Measurements from ENCODE around the gene TNS1. TPM values are rescaled to one million over a fixed set of nuclear protein-coding genes. Genes with fewer than 3 reads are reported as not detected.

Gene TNS1
- total RNA-seq, 1 donor = 48.9 TPM

GRCh38 chr2:218031771-218032257 is 29.0 kb upstream of the TNS1 start:
- DNase-seq (ENCODE audit: insufficient read length, low spot score, missing footprints) = peak; percentile 69
- H3K79me2 ChIP-seq (ENCODE audit: insufficient read depth, low read length) = no peaks in the 10 kb centered on the region
- H3K4me2 ChIP-seq (ENCODE audit: insufficient read depth, low read length) = no peak overlapping the region
- no peaks in the 10 kb centered on the region for H3K4me1 ChIP-seq (ENCODE audit: insufficient read depth, low read length)
- no peaks in the 10 kb centered on the region for H3K36me3 ChIP-seq (ENCODE audit: insufficient read depth, low read length)
- no peak overlapping the region for H2AFZ ChIP-seq (ENCODE audit: low read length)
- peaks cover 26% of the 10 kb centered on the region for H3K27me3 ChIP-seq (ENCODE audit: insufficient read depth, low read length)
- TF ChIP-seq CTCF (IDR thresholded peaks at IDR 0.05; ENCODE audit: extremely low read depth, low read depth, low read length) = no peak
- H3K9me3 ChIP-seq (ENCODE audit: low read depth, low read length) = no peaks in the 10 kb centered on the region
- no peak overlapping the region for H3K4me3 ChIP-seq (ENCODE audit: insufficient read depth, low read length)
- no peak overlapping the region for H3K27ac ChIP-seq (ENCODE audit: low read depth, low read length)
- no peaks in the 10 kb centered on the region for H4K20me1 ChIP-seq (ENCODE audit: insufficient read depth, low read length)

GRCh38 chr2:218031261-218031660 is 28.5 kb upstream of the TNS1 start:
- no peaks in the 10 kb centered on the region for H3K9me3 ChIP-seq (ENCODE audit: low read depth, low read length)
- peaks cover 22% of the 10 kb centered on the region for H3K27me3 ChIP-seq (ENCODE audit: insufficient read depth, low read length)
- H3K79me2 ChIP-seq (ENCODE audit: insufficient read depth, low read length) = no peaks in the 10 kb centered on the region
- no peak for DNase-seq (ENCODE audit: insufficient read length, low spot score, missing footprints)
- no peak overlapping the region for H2AFZ ChIP-seq (ENCODE audit: low read length)
- H3K4me3 ChIP-seq (ENCODE audit: insufficient read depth, low read length) = no peak overlapping the region
- H4K20me1 ChIP-seq (ENCODE audit: insufficient read depth, low read length) = no peaks in the 10 kb centered on the region
- no peak overlapping the region for H3K27ac ChIP-seq (ENCODE audit: low read depth, low read length)
- no peak overlapping the region for H3K4me2 ChIP-seq (ENCODE audit: insufficient read depth, low read length)
- H3K36me3 ChIP-seq (ENCODE audit: insufficient read depth, low read length) = no peaks in the 10 kb centered on the region
- TF ChIP-seq CTCF (IDR thresholded peaks at IDR 0.05; ENCODE audit: extremely low read depth, low read depth, low read length) = no peak
- no peaks in the 10 kb centered on the region for H3K4me1 ChIP-seq (ENCODE audit: insufficient read depth, low read length)

- no peaks in the 10 kb centered on the region for H3K4me1 ChIP-seq (ENCODE audit: insufficient read depth, low read length)
- H3K9me3 ChIP-seq (ENCODE audit: low read depth, low read length) = no peaks in the 10 kb centered on the region
- H3K4me2 ChIP-seq (ENCODE audit: insufficient read depth, low read length) = no peak overlapping the region
- H3K4me3 ChIP-seq (ENCODE audit: insufficient read depth, low read length) = no peak overlapping the region
- peaks cover 16% of the 10 kb centered on the region for H3K27me3 ChIP-seq (ENCODE audit: insufficient read depth, low read length)
- H3K36me3 ChIP-seq (ENCODE audit: insufficient read depth, low read length) = no peaks in the 10 kb centered on the region
- TF ChIP-seq CTCF (IDR thresholded peaks at IDR 0.05; ENCODE audit: extremely low read depth, low read depth, low read length) = no peak
- no peak for DNase-seq (ENCODE audit: insufficient read length, low spot score, missing footprints)
- no peak overlapping the region for H2AFZ ChIP-seq (ENCODE audit: low read length)
- H3K79me2 ChIP-seq (ENCODE audit: insufficient read depth, low read length) = no peaks in the 10 kb centered on the region
- no peaks in the 10 kb centered on the region for H4K20me1 ChIP-seq (ENCODE audit: insufficient read depth, low read length)
- H3K27ac ChIP-seq (ENCODE audit: low read depth, low read length) = no peak overlapping the region
Measured at GRCh38 chr2:218030409-218031195, 27.8 kb upstream of the TNS1 start.
